GM18502 (cell line): ENCODE data around the gene CAVIN3.

Experiments
- ATAC-seq: cut with Tn5 transposase; IDR thresholded peaks from one replicate; pipeline ENCODE4 v1.9.1; 2021; ENCODE audit warnings: mild to moderate bottlenecking; ENCODE audit not compliant: unreplicated experiment, poor library complexity

CAVIN3 gene

DNA sequence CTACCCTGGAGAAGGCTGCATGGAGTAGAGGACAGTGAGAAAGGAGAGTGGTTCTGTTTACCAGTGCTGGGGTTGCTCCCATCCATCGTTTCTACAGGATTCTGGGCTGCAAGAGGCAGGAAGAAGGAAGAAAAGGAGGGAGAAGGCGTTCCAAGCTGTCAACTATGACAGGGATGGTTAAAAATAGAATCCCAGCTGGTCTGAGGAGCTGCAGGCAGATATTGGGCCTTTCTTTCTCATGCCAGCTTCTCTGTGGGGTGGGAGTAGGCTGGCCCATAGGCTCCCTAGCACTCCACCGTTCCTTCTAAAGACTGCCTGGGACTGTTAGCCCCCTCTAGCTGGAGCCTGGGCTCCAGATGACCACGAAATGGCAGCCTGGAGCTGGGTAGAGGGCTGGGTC lies 47.1 kb downstream of the CAVIN3 start:
- ATAC-seq, result no peak

- ATAC-seq, result no peak
Observed at GRCh38 chr11:6271598-6271997, 48.7 kb downstream of the CAVIN3 start.

DNA sequence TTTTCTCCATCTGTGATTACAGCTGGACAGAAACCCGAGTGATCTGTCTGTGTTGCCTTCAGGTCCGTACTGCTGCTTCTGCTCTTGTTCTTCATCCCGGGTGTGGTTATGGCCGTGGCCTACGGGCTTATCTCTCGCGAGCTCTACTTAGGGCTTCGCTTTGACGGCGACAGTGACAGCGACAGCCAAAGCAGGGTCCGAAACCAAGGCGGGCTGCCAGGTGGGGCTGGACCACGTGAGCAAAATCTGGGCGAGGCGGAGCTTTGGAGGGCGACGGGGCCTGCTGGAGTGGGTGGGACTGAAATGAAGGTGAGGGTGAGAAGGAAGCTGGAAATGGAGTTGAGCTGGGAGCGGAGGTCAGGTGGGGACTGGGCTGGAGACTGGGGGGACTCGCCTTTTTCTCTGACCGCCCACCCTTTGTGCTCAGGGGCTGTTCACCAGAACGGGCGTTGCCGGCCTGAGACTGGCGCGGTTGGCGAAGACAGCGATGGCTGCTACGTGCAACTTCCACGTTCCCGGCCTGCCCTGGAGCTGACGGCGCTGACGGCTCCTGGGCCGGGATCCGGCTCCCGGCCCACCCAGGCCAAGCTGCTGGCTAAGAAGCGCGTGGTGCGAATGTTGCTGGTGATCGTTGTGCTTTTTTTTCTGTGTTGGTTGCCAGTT lies 49.6 kb downstream of the CAVIN3 start:
- no peak for ATAC-seq

DNA sequence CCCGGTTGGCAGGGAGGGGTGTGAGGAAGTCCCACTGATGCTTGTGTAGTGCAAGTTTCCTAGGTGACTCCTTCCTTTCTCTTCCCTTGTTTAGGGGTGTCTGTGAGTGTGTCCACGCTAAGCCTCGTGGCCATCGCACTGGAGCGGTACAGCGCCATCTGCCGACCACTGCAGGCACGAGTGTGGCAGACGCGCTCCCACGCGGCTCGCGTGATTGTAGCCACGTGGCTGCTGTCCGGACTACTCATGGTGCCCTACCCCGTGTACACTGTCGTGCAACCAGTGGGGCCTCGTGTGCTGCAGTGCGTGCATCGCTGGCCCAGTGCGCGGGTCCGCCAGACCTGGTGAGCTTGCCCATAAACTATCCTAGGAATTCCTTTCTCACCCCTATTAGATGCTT lies 50.3 kb downstream of the CAVIN3 start:
- no peak for ATAC-seq
